HUES6 (cell line): ENCODE results near the gene IFNL3.
A peak's percentile ranks its signal among the peaks of the same experiment; 100 is the strongest.

ENCODE experiments used
- H3K27ac ChIP-seq: 2 replicates; pipeline ENCODE4 v1.7.0; 2013; ENCODE audit warnings: low read depth, mild to moderate bottlenecking, low read length, inconsistent platforms
- H3K27me3 ChIP-seq: 2 replicates; pipeline ENCODE4 v1.6.1; 2013; ENCODE audit warnings: low read length; ENCODE audit not compliant: control insufficient read depth, insufficient read depth
- H3K36me3 ChIP-seq: 2 replicates; pipeline ENCODE4 v1.6.1; 2013; ENCODE audit warnings: low read length; ENCODE audit not compliant: control insufficient read depth, insufficient read depth
- H3K4me1 ChIP-seq: 2 replicates; pipeline ENCODE4 v1.6.1; 2013; ENCODE audit warnings: low read length; ENCODE audit not compliant: control insufficient read depth, insufficient read depth
- H3K4me3 ChIP-seq: 2 replicates; pipeline ENCODE4 v1.5.1; 2013; ENCODE audit warnings: low read depth, low read length
- H3K9ac ChIP-seq: one replicate; pipeline ENCODE4 v1.6.1; 2013; ENCODE audit warnings: mild to moderate bottlenecking, low read length
- H3K9me3 ChIP-seq: 2 replicates; pipeline ENCODE4 v1.6.1; 2013; ENCODE audit warnings: low read depth, low read length; ENCODE audit not compliant: control insufficient read depth, insufficient read depth

The IFNL3 gene

DNA sequence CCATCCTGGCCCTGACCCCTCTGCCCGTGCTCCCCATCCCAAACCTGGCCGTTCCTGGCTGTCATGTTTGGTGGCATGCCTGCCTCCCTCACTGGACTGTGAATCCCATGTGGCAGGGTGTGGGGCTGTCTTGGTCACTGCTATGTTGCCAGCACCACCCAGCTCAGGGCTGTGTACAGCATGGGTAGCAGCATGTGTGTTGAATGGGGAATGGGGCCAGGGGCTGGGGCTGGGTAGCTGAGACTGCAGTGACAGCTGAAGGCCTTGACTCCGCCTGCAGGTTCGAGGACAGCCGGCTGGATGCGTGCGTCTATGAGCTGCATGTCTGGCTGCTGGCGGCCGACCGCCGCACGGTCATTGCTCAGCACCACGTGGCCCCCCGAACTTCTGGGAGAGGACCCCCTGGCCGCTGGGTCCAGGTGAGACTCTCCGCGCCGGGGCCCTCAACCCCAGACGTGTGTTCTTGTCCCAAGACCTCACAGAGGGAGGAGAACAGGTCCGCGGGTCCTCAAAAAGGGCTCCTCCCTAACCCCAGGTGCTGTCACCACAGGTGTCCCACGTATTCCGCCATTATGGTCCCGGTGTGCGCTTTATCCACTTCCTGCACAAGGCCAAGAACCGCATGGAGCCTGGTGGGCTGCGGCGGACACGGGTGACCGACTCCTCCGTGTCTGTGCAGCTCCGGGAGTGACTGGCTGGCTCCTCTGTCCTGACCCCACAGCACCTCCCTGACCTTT is 44.6 kb downstream of the IFNL3 start:
- no peaks in the 10 kb centered on the region for H3K9me3 ChIP-seq
- H3K27ac ChIP-seq, result no peak overlapping the region
- H3K27me3 ChIP-seq, result peaks cover 89% of the 10 kb centered on the region

GRCh38 chr19:39199025-39199424 is 45.8 kb downstream of the IFNL3 start:
- H3K27ac ChIP-seq, result no peak overlapping the region
- H3K27me3 ChIP-seq, result peaks cover 82% of the 10 kb centered on the region
- H3K4me3 ChIP-seq, result no peak overlapping the region
- H3K36me3 ChIP-seq, result no peaks in the 10 kb centered on the region
- peaks cover 12% of the 10 kb centered on the region for H3K4me1 ChIP-seq
- H3K9me3 ChIP-seq, result no peaks in the 10 kb centered on the region
- no peak overlapping the region for H3K9ac ChIP-seq

More for the DNA sequence above, 44.6 kb downstream of the IFNL3 start:
- H3K4me3 ChIP-seq, result no peak overlapping the region
- peaks cover 12% of the 10 kb centered on the region for H3K4me1 ChIP-seq
- H3K36me3 ChIP-seq, result no peaks in the 10 kb centered on the region
- H3K9ac ChIP-seq, result no peak overlapping the region

GRCh38 chr19:39197808-39198207 is 47.0 kb downstream of the IFNL3 start:
- Histone ChIP-seq H3K27me3 (peaks cover 70% of the 10 kb centered on the region), H3K9me3 (no peaks in the 10 kb centered on the region), H3K4me3 (no peak overlapping the region), H3K9ac (no peak overlapping the region), H3K27ac (no peak overlapping the region), H3K36me3 (no peaks in the 10 kb centered on the region), H3K4me1 (peaks cover 12% of the 10 kb centered on the region)

DNA sequence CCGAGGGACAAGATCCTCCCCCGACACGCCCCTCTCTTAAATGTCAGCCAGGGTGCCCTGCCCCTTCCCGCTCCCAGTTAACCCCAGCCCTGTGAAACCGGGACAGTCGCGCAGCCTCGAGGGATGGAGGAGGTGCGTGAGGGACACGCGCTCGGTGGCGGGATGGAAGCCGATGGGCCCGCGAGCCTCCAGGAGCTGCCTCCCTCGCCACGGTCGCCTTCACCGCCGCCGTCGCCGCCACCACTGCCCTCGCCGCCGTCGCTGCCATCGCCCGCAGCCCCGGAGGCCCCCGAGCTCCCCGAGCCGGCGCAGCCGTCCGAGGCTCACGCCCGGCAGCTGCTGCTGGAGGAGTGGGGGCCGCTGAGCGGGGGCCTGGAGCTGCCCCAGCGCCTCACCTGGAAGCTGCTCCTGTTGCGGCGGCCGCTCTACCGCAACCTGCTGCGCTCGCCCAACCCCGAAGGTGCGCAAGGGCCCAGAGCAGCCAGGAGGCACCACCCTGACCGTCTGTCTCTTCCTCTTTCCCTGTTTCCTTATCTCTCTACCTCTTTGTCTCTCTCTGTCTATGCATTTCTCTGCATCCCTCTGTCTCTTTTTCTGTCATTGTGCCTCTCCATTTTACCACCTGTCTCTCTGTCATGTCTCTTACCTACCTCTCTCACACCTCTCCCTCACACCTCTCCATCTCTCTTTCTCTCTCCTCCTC is 47.8 kb downstream of the IFNL3 start, which contains the start of gene NCCRP1:
Gene NCCRP1, plus strand, starts transcription at position 105 of the 703 bp plus-strand sequence. Its CDS starts 19 bp downstream, at position 124.
- Histone ChIP-seq H3K9ac (no peak within 1 kb of the TSS), H3K9me3 (no peaks in the 10 kb centered on the region), H3K27me3 (peaks cover 65% of the 10 kb centered on the region), H3K36me3 (no peaks in the 10 kb centered on the region), H3K27ac (no peak within 1 kb of the TSS), H3K4me1 (peaks cover 12% of the 10 kb centered on the region), H3K4me3 (peak within 1 kb of the TSS; percentile 60)

DNA sequence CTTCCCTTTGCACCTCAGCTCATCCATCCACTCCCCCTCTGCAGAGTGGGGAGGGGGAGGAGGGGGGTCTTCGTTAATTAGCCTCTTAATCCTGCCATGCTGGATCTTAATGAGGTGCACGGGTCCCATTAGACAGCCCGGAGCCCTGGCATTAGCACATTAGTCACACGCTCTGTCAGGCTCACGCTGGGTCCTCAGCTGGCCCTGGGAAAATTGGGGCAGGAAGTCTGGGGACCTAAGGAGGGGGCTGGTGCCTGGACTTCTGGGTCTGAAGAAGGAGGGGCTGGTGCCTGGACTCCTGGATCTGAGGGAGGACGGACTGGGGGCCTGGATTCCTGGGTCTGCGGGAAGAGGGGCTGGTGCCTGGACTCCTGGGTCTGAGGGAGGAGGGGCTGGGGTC is 48.5 kb downstream of the IFNL3 start:
- Histone ChIP-seq H3K27me3 (peaks cover 62% of the 10 kb centered on the region), H3K9ac (no peak overlapping the region), H3K36me3 (no peaks in the 10 kb centered on the region), H3K27ac (no peak overlapping the region), H3K9me3 (no peaks in the 10 kb centered on the region), H3K4me1 (peaks cover 12% of the 10 kb centered on the region), H3K4me3 (peak overlapping the region; percentile 60; the same call in 1 of the 2 replicates)

- H3K27me3 ChIP-seq, result peaks cover 57% of the 10 kb centered on the region
- no peak overlapping the region for H3K9ac ChIP-seq
- H3K4me3 ChIP-seq, result no peak overlapping the region
- H3K9me3 ChIP-seq, result no peaks in the 10 kb centered on the region
- H3K27ac ChIP-seq, result no peak overlapping the region
- no peaks in the 10 kb centered on the region for H3K36me3 ChIP-seq
- H3K4me1 ChIP-seq, result peaks cover 12% of the 10 kb centered on the region
Measured at GRCh38 chr19:39195755-39196154, 49.1 kb downstream of the IFNL3 start.

DNA sequence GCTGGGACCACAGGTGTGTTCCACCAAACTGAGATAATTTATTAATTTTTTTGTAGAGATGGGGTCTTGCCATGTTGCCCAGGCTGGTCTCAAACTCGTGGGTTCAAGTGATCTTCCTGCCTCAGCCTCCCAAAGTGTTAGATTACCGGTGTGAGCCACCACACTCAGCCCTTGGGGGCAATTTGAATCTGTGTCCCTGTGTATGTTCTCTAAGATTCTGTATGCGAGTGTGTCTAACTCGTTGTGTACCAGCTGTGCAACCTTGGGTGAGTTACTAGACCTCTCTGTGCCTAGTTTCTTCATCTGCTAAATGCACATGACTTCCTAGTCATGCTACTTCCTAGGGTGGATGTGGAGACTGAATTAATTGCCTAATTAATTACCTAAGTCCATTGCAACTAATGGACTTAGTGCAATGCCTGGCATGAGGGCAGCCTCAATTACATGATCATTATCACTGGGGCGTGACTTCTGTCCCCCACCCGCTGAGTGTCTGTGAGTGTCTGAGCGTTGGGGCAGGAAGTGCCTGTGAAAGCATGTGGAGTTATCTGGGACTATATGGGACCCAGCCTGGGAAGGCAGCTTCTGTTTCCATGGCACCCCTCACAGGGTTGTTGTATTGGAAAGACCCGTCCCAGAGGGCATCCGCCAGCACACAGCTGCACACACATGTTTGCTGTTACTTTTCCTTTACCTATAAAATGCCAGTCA is 49.8 kb downstream of the IFNL3 start:
- H3K9ac ChIP-seq, result no peak overlapping the region
- no peak overlapping the region for H3K4me3 ChIP-seq
- no peaks in the 10 kb centered on the region for H3K36me3 ChIP-seq
- peaks cover 12% of the 10 kb centered on the region for H3K4me1 ChIP-seq
- H3K27ac ChIP-seq, result no peak overlapping the region
- H3K27me3 ChIP-seq, result peaks cover 50% of the 10 kb centered on the region
- H3K9me3 ChIP-seq, result no peaks in the 10 kb centered on the region

GRCh38 chr19:39193803-39194202 is 51.0 kb downstream of the IFNL3 start:
- H3K9ac ChIP-seq, result no peak overlapping the region
- H3K27me3 ChIP-seq, result peaks cover 41% of the 10 kb centered on the region
- peaks cover 8% of the 10 kb centered on the region for H3K4me1 ChIP-seq
- H3K4me3 ChIP-seq, result no peak overlapping the region
- H3K27ac ChIP-seq, result no peak overlapping the region
- no peaks in the 10 kb centered on the region for H3K9me3 ChIP-seq
- H3K36me3 ChIP-seq, result no peaks in the 10 kb centered on the region
